ENCODE measurements around the gene ZFX.
"Not testable (repeated sequence)": the region's sequence is repeated elsewhere in the genome, so short reads cannot be mapped to it uniquely, and the experiment has no call there.

Gene ZFX

DNA sequence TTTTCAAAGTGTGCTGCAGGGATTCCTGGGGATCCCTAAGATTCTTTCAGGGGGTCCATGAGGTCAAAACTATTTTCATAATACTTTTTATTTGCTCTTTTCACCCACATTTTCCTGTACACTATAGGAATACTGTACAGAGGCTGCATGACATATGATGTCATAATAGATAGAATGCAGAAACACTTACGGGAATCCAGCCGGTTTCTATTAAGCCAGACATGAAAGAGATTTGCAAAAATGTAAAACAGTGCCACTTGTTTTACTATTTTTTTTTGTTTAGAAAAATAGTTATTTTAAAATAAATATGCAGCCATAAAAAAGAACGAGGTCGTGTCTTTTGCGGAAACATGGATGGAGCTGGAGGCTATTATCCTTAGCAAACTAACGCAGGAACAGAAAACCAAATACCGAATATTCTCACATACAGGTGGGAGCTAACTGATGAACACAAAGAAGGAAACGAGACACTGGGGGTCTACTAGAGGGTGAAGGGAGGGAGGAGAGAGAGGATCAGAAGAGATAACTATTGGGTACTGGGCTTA is 5.0 kb downstream of the ZFX start:
- Mint-ChIP-seq H3K4me3 (no peak overlapping the region), H3K27ac (peak overlapping the region; percentile 81), H3K4me1 (peaks cover 48% of the 10 kb centered on the region)

DNA sequence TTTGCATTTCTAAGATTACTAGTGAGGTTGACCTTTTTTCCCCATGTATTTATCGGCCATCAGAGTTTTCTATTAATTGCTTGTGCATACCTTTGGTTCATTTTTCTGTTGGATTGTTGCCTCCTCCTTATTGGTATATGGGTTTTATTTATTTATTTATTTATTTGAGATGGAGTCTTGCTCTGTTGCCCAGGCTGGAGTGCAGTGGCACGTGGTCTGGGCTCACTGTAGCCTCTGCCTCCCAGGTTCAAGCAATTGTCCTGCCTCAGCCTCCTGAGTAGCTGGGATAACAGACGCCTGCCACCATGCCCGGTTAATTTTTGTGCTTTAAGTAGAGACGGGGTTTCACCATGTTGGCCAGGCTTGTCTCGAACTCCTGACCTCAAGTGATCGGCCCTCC is 6.2 kb downstream of the ZFX start:
- Mint-ChIP-seq H3K36me3 (ENCODE audit: low read depth) (peaks cover 41% of the 10 kb centered on the region), H3K4me1 (peaks cover 46% of the 10 kb centered on the region)
- not testable (repeated sequence) for DNase-seq; H3K27ac Mint-ChIP-seq; H3K4me3 Mint-ChIP-seq; H3K9me3 Mint-ChIP-seq; H3K27me3 Mint-ChIP-seq (ENCODE audit: low read depth, poor library complexity)

More for the DNA sequence above, 5.0 kb downstream of the ZFX start:
- Mint-ChIP-seq H3K27me3 (ENCODE audit: low read depth, poor library complexity) (peaks cover 3% of the 10 kb centered on the region), H3K36me3 (ENCODE audit: low read depth) (peaks cover 31% of the 10 kb centered on the region), H3K9me3 (no peaks in the 10 kb centered on the region)
- no peak for DNase-seq
- TF ChIP-seq, protein P1, sequence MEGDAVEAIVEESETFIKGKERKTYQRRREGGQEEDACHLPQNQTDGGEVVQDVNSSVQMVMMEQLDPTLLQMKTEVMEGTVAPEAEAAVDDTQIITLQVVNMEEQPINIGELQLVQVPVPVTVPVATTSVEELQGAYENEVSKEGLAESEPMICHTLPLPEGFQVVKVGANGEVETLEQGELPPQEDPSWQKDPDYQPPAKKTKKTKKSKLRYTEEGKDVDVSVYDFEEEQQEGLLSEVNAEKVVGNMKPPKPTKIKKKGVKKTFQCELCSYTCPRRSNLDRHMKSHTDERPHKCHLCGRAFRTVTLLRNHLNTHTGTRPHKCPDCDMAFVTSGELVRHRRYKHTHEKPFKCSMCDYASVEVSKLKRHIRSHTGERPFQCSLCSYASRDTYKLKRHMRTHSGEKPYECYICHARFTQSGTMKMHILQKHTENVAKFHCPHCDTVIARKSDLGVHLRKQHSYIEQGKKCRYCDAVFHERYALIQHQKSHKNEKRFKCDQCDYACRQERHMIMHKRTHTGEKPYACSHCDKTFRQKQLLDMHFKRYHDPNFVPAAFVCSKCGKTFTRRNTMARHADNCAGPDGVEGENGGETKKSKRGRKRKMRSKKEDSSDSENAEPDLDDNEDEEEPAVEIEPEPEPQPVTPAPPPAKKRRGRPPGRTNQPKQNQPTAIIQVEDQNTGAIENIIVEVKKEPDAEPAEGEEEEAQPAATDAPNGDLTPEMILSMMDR (IDR thresholded peaks at IDR 0.05) = no peak

DNA sequence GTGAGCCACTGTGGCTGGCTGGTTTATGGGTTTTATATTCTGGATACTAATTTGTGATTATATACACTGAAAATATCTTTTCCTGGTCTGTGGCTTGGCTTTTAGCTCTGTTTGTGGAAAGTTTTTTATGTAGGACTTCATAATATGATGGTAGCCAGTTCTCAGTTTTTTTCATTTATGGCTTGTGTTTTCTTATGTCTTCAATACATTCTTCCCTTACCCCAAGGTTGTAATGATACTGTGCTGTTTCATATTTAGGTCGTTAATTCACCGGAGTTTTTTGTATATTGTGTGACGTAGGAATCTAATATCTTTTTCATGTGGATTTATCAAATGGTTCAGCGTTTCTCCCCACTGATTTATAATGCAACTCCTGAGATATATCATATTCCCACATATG is 6.6 kb downstream of the ZFX start:
- H3K4me1 Mint-ChIP-seq = peaks cover 42% of the 10 kb centered on the region
- DNase-seq = no peak
- H3K27ac Mint-ChIP-seq = no peak overlapping the region
- no peaks in the 10 kb centered on the region for H3K9me3 Mint-ChIP-seq
- H3K4me3 Mint-ChIP-seq = no peak overlapping the region
- TF ChIP-seq, protein P1 (IDR thresholded peaks at IDR 0.05) = no peak
- peaks cover 1% of the 10 kb centered on the region for H3K27me3 Mint-ChIP-seq (ENCODE audit: low read depth, poor library complexity)
- peaks cover 44% of the 10 kb centered on the region for H3K36me3 Mint-ChIP-seq (ENCODE audit: low read depth)

DNA sequence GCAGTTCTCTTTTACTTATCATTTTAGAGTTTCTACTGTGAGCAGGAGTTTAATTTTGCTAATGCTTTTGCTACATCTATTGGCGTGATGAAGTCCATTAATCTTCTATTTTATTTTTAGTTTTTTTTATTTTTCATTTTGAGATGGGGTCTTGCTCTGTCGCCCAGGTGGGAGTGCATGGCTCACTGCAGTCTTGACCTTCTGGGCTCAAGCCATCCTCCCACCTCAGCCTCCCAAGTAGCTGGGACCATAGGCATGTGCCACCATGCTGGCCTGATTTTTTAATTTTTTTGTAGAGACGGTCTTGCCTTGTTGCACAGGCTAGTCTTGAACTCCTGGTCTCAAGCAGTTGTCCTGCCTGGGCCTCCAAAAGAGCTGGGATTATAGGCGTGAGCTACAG is 9.4 kb downstream of the ZFX start:
- TF ChIP-seq, protein P1 (IDR thresholded peaks at IDR 0.05) = no peak

DNA sequence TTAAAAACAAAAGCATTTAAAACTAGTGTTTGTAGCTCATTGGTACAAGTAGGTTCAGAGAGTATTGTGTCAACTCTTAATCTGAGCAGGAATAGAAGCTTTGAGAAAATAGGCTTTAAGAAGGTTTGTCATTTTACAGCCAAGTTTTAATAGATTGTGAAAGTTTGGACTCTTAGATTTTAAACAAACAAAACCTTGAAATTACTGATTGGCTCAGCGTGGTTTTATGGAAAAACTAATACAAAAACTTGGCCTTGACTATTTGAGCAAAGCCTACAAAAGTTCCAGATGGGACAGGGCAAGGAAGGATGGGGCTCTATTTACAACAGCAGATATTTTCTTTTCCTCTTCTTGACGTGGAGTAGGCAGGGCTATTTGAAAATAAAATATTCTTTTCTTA is 16.5 kb downstream of the ZFX start:
- TF ChIP-seq, protein P1 (IDR thresholded peaks at IDR 0.05) = no peak
- H3K4me3 Mint-ChIP-seq = no peak overlapping the region
- H3K4me1 Mint-ChIP-seq = peaks cover 38% of the 10 kb centered on the region
- H3K27me3 Mint-ChIP-seq (ENCODE audit: low read depth, poor library complexity) = no peaks in the 10 kb centered on the region
- no peak for DNase-seq
- H3K27ac Mint-ChIP-seq = no peak overlapping the region
- H3K9me3 Mint-ChIP-seq = no peaks in the 10 kb centered on the region
- peaks cover 54% of the 10 kb centered on the region for H3K36me3 Mint-ChIP-seq (ENCODE audit: low read depth)

More for the DNA sequence above, 9.4 kb downstream of the ZFX start:
- Mint-ChIP-seq H3K36me3 (ENCODE audit: low read depth) (peaks cover 59% of the 10 kb centered on the region), H3K27ac (no peak overlapping the region), H3K27me3 (ENCODE audit: low read depth, poor library complexity) (no peaks in the 10 kb centered on the region), H3K4me3 (no peak overlapping the region), H3K4me1 (peaks cover 23% of the 10 kb centered on the region), H3K9me3 (no peaks in the 10 kb centered on the region)
- no peak for DNase-seq

DNA sequence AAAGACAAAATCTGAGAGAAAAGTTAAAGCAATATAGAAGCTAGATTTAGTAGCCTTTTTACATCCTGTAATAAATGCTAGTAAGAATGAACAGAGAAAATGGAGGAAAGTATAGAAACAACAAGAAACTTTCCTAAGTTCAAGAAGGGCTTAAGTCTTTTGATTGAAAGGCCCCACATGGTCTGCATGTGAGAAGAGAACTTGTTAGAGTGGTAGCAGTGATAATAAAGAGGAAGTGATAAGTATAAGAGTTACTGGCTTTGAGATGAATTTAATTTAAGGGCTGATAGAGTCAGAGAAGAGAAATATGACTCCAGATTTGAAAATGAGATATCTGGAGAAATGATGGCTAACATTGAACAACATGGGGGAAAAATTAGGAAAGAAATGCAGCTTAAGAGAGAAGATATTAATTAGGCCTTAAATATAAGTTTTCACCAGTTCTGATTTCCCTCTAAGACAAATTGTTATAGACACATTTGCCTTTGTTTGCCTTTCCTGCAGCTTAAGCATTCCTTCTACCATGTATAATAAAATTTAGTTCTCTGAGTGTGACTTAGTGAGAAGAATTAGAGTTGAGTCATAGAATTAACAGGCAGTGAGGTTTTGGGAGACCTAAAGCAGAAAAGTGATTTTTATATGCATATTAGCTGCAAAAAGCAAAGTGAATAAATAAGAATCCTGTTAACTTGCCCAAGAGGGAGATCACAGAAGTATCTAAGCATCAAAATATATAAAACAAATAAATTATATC is 18.4 kb downstream of the ZFX start:
- no peak for DNase-seq
- Mint-ChIP-seq H3K27me3 (ENCODE audit: low read depth, poor library complexity) (no peaks in the 10 kb centered on the region), H3K27ac (peak overlapping the region; percentile 1), H3K36me3 (ENCODE audit: low read depth) (peaks cover 60% of the 10 kb centered on the region), H3K4me1 (peaks cover 30% of the 10 kb centered on the region), H3K4me3 (no peak overlapping the region), H3K9me3 (no peaks in the 10 kb centered on the region)
- TF ChIP-seq, protein P1 (IDR thresholded peaks at IDR 0.05) = no peak
